ENCODE data around the gene SARDH.
A peak's percentile ranks its signal among the peaks of the same experiment; 100 is the strongest.

SARDH gene

DNA sequence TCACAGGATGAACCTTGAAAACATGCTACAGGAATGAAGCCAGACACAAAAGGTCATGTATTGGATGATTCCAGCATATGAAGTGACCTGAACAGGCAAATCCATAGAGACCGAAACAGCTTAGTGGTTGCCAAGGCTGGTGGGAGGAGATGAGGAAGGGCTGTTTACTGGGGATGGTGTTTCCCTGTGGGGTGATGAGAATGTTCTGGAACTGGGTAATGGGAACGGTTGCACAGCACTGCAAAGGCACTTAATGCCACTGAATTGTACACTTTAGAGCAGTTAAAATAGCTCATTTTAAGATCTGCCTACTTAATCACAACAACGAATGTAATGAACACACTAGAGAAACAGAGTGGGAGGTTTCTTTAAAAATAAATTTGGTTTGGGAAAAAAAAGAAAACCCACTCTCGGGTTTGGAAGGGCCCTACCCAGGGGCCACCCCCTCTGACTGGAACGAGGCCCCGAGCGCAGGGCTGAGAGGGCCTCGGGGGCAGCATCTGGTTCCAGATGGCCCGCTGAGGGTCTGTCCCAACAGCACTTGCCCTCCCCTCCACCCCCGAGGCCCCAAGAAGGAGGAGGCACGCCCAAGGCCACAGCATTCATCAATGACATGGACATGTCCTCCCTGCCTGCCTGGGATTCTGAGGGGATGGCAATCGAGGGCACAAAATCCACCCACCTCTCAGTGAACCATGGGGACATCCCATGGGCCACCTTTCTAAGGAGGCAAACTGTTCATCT lies 31.7 kb downstream of the SARDH start:
- H3K9ac ChIP-seq (ENCODE audit: low read length) = no peak overlapping the region
- no peaks in the 10 kb centered on the region for H3K9me3 ChIP-seq (ENCODE audit: control insufficient read depth, low read length)
- H3K4me1 ChIP-seq (ENCODE audit: control insufficient read depth, insufficient read depth, low read length) = no peaks in the 10 kb centered on the region
- H3K27me3 ChIP-seq (ENCODE audit: control insufficient read depth, insufficient read depth, low read length) = no peaks in the 10 kb centered on the region
- no peaks in the 10 kb centered on the region for H3K36me3 ChIP-seq (ENCODE audit: control insufficient read depth, insufficient read depth, low read length)
- no peak overlapping the region for H3K4me3 ChIP-seq (ENCODE audit: low read length)

DNA sequence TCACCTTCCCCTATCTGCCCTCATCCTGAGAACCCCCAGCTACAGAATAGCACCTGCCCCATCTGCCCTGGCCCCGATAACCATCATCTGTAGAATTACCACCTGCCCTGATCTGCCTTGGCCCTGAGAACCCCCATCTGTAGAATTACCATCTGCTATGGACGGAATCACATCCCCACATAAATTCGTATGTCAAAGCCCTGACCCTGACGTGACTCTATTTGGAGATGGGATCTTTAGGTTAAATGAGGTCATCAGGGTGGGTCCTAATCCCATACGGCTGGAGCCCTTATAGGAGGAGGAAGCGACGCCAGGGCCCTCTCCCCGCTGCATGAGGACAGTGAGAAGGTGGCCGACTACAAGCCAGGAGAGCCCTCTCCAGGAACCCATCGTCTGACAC lies 32.6 kb downstream of the SARDH start:
- Histone ChIP-seq H3K4me1 (ENCODE audit: control insufficient read depth, insufficient read depth, low read length) (no peaks in the 10 kb centered on the region), H3K4me3 (ENCODE audit: low read length) (no peak overlapping the region), H3K36me3 (ENCODE audit: control insufficient read depth, insufficient read depth, low read length) (no peaks in the 10 kb centered on the region), H3K27me3 (ENCODE audit: control insufficient read depth, insufficient read depth, low read length) (no peaks in the 10 kb centered on the region), H3K9me3 (ENCODE audit: control insufficient read depth, low read length) (no peaks in the 10 kb centered on the region), H3K9ac (ENCODE audit: low read length) (no peak overlapping the region)

DNA sequence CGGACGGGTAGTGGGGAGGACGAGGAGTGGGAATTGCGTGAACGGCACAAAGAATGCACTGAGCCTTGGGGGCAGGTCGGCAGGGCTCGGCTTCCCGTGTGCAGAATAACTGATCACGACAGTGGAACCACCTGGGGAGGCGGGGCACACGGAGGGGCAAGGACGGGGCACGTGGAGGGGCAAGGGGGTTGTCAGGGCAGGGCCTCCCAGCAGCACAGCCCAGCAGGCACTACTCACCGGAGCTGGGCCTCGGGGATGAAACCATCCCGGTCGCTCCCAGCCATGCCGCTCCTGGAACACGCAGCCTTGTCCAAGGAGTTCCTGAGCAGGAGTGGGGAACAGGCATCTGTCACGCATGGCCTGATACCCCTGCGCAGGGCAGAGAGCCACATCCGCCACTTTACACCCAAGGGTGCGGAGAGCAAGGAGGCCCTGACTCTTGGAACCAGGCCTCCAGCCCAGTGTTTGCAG lies 33.4 kb downstream of the SARDH start:
- Histone ChIP-seq H3K9ac (ENCODE audit: low read length) (no peak overlapping the region), H3K36me3 (ENCODE audit: control insufficient read depth, insufficient read depth, low read length) (no peaks in the 10 kb centered on the region), H3K27me3 (ENCODE audit: control insufficient read depth, insufficient read depth, low read length) (no peaks in the 10 kb centered on the region), H3K4me3 (ENCODE audit: low read length) (no peak overlapping the region), H3K4me1 (ENCODE audit: control insufficient read depth, insufficient read depth, low read length) (no peaks in the 10 kb centered on the region), H3K9me3 (ENCODE audit: control insufficient read depth, low read length) (no peaks in the 10 kb centered on the region)

DNA sequence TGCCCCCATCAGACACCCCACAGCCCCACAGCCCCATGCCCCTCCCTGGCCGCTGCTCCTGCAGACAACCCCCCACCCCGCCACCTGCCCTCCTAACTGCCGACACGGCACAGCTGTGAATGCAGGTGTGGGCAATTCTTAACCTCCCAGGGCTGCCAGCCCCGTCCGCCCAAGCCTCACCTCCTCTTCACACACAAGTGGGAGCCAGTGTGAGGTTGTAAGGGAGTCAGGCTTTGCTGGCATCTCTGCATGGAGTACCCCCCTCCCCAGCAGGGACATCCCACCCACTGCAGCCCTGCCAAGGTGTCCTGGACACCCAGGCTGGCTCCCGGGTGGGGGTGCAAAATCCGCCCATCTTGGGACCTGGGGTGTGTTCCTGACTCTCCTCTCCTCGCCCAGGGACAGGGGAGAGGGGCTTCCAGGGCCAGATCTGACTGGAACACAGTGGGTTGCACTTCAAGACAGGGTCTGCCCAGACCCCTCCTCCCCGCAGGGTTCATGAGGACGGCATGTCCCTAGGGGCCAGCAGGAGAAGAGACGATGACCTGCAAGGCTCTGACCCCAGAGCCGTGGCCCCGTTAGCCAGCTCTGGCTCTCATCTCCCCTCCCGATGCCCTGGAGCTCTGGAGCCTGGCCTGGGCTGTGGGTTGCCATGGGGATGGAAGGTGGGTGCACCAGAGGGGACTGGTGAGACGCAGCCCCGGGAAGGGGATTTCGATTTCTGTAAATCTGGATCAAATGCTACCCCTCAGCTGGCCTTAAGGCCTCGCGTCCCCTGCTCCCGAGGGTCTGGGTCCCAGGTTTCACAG lies 34.4 kb downstream of the SARDH start:
- H3K9me3 ChIP-seq (ENCODE audit: control insufficient read depth, low read length) = no peaks in the 10 kb centered on the region
- no peaks in the 10 kb centered on the region for H3K36me3 ChIP-seq (ENCODE audit: control insufficient read depth, insufficient read depth, low read length)
- H3K9ac ChIP-seq (ENCODE audit: low read length) = no peak overlapping the region
- no peaks in the 10 kb centered on the region for H3K4me1 ChIP-seq (ENCODE audit: control insufficient read depth, insufficient read depth, low read length)
- H3K4me3 ChIP-seq (ENCODE audit: low read length) = no peak overlapping the region
- H3K27me3 ChIP-seq (ENCODE audit: control insufficient read depth, insufficient read depth, low read length) = no peaks in the 10 kb centered on the region

DNA sequence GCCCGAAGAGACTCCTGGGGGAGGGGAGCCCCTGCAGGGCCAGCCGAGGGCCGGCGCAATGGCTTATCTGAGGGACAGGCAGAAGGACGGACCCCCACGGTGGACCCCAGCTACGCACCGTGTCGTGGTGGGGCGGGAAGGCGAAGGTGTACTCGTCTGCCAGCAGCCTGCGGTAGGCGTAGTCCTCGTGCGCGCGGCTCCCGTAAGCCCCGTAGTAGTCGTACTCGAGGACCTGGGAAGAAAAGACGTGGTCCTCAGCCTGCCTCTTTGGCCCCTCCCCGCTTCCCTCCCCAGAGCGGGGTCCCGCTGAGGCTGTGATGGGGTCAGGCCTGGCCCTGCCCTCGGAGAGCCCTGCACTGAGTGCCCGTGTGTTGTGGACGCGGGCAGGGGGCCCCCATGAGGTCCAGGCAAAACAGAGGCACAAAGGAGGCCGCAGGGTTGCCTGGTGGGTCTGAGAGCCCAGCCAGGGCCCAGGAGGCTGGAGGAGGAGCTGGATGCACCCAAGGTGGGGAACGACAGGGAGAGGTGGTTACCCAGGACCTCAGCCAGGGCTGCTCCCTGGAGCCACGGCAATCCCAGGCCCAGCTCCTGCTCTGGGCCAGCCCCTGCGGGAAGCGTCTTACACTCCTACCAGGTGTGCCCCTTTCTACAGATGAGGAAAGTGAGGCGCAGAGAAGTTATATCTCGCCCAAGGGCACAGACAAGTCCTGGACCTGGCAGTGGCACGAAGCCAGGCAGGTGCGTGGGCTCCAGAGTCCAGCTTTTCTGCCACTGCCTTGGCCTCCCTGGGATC lies 35.2 kb downstream of the SARDH start:
- H3K27me3 ChIP-seq (ENCODE audit: control insufficient read depth, insufficient read depth, low read length) = no peaks in the 10 kb centered on the region
- peak overlapping the region; percentile 15 for H3K9ac ChIP-seq (ENCODE audit: low read length)
- H3K36me3 ChIP-seq (ENCODE audit: control insufficient read depth, insufficient read depth, low read length) = no peaks in the 10 kb centered on the region
- H3K4me1 ChIP-seq (ENCODE audit: control insufficient read depth, insufficient read depth, low read length) = no peaks in the 10 kb centered on the region
- no peak overlapping the region for H3K4me3 ChIP-seq (ENCODE audit: low read length)
- H3K9me3 ChIP-seq (ENCODE audit: control insufficient read depth, low read length) = no peaks in the 10 kb centered on the region

DNA sequence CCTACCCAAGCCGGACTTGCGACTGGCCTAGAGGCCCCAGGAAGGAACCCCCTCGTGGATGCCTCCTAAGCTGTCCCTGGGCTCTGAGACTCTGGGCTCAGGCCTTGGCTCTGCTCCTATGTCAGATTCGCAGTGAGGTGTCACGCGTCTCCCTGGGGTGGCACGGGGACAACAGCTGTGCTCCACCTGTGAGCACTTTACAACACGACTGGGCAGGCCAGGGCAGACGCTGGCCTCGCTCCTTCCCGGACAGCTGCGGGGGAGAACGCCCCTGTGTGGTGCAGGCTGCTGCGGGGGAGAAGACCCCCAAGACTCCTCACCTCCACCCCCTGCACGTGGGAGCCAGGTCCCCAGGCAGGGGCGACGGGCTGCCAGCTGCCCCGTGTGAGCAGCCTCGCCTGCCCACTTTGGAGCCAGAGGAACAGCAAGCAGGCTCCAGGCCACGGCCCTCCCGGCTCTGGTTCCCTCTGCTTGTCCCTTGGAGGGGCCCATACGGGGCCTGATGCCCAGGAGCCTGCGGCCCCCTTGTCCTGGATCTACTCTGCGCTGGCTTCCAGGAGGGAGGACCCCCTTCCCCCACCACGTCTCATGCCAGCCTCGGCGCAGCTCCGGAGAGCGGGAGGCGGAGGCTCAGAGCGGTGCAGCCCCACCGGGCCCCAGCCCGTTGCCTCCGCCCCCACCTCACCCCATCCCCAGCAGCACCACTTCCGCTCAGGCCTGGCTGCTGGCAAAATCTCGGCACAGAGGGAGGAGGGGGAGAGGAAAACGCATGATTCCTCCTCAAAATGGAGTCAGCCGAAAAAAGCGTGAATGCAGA lies 36.0 kb downstream of the SARDH start:
- no peaks in the 10 kb centered on the region for H3K9me3 ChIP-seq (ENCODE audit: control insufficient read depth, low read length)
- peak overlapping the region; percentile 15 for H3K9ac ChIP-seq (ENCODE audit: low read length)
- no peaks in the 10 kb centered on the region for H3K27me3 ChIP-seq (ENCODE audit: control insufficient read depth, insufficient read depth, low read length)
- no peaks in the 10 kb centered on the region for H3K36me3 ChIP-seq (ENCODE audit: control insufficient read depth, insufficient read depth, low read length)
- H3K4me3 ChIP-seq (ENCODE audit: low read length) = no peak overlapping the region
- H3K4me1 ChIP-seq (ENCODE audit: control insufficient read depth, insufficient read depth, low read length) = no peaks in the 10 kb centered on the region

DNA sequence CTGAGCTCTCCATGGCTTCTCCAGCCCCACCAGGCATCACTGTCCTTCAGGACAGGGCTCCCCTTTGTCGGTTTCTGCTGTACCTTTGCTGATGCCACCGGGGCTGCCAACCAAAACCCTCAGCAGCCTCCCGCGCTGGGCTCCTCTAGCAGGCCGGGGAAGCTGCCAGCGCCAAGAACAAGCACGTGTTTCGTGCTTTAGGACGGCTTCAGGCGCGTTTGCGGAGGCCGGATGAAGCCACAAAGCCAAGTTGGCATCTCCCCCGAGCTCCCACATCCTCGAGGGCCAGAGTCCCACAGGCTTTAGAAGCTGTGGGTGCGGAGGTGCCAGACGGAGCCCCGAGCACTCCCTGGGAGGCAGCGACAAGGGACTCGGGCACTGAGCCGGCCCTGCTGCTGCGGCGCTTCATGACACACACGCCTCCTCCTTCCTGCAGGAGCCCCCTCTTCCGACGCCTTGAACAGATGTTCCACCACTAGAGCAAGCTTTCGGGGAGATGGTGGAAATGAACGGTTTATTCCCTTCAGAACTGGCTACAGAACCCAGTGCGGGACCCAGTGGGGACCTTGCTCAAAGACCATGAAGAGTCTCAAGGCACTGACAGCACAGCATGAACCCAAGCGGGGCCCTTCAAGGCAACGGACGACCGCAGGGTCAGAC lies 36.7 kb downstream of the SARDH start:
- Histone ChIP-seq H3K36me3 (ENCODE audit: control insufficient read depth, insufficient read depth, low read length) (no peaks in the 10 kb centered on the region), H3K4me3 (ENCODE audit: low read length) (no peak overlapping the region), H3K4me1 (ENCODE audit: control insufficient read depth, insufficient read depth, low read length) (no peaks in the 10 kb centered on the region), H3K9me3 (ENCODE audit: control insufficient read depth, low read length) (no peaks in the 10 kb centered on the region), H3K27me3 (ENCODE audit: control insufficient read depth, insufficient read depth, low read length) (no peaks in the 10 kb centered on the region), H3K9ac (ENCODE audit: low read length) (no peak overlapping the region)

DNA sequence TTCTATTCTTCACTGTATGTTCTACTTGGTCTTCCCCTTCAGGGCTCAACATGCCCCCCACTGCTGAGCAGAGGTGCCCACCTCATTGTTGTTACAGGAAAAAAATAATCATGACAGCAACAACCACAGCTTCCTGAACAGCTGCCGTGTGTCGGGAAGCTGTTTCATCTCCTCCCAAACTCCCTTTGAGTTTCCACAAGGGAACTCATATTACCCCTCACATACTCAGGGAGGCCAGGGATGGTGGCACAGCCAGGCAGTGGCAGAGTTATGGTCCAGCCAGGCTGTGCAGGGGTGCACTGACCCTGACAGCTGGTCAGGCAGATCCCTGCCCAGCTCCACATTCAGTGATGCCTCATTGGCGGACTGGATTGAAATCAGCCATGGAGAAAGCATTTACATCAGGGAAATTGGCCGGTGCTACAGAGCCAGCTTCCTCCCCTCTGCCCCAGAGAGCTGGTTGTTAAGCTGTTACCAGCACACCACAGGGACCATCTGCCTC lies 37.3 kb downstream of the SARDH start:
- H3K4me1 ChIP-seq (ENCODE audit: control insufficient read depth, insufficient read depth, low read length) = no peaks in the 10 kb centered on the region
- H3K27me3 ChIP-seq (ENCODE audit: control insufficient read depth, insufficient read depth, low read length) = no peaks in the 10 kb centered on the region
- no peaks in the 10 kb centered on the region for H3K36me3 ChIP-seq (ENCODE audit: control insufficient read depth, insufficient read depth, low read length)
- no peak overlapping the region for H3K4me3 ChIP-seq (ENCODE audit: low read length)
- no peak overlapping the region for H3K9ac ChIP-seq (ENCODE audit: low read length)
- no peaks in the 10 kb centered on the region for H3K9me3 ChIP-seq (ENCODE audit: control insufficient read depth, low read length)

DNA sequence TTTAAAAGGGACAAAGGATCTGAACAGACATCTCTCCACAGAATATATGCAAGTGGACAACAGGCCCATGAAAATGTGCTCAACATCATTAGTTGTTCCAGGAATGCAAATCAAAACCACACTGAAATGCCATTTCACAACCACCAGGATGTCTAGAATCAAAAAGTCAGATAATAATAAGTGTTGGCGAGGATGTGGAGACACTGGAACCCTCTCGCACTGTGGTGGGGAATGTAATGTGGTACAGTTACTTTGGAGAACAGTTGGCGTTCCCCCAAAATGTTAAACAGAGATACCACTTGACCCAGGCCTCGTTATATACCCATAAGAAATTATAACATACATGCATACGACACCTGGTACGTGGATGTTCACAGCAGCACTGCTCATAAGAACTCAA lies 38.6 kb downstream of the SARDH start:
- no peaks in the 10 kb centered on the region for H3K9me3 ChIP-seq (ENCODE audit: control insufficient read depth, low read length)
- H3K27me3 ChIP-seq (ENCODE audit: control insufficient read depth, insufficient read depth, low read length) = no peaks in the 10 kb centered on the region
- H3K4me3 ChIP-seq (ENCODE audit: low read length) = no peak overlapping the region
- H3K36me3 ChIP-seq (ENCODE audit: control insufficient read depth, insufficient read depth, low read length) = no peaks in the 10 kb centered on the region
- no peaks in the 10 kb centered on the region for H3K4me1 ChIP-seq (ENCODE audit: control insufficient read depth, insufficient read depth, low read length)
- H3K9ac ChIP-seq (ENCODE audit: low read length) = no peak overlapping the region

DNA sequence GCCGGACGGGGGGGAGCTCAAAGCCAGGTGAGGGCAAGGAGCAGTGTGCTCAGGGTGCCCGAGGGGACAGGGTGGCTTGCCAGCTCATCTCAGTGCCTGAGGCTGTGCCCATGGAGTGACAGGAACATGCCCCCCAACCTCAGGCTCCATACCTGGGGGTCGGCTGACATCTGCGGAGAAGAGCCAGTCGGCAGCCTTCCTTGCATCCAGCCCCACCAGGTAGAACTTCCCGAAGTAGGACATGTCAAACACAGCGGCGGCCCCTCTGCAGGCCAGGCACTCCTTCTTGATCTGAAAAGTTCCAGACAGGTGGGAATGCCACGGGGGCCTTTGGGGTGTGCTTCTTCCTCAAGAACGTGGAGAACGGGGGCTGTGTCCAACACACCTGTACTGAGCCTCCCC lies 42.1 kb downstream of the SARDH start:
- H3K9ac ChIP-seq (ENCODE audit: low read length) = no peak overlapping the region
- H3K9me3 ChIP-seq (ENCODE audit: control insufficient read depth, low read length) = no peaks in the 10 kb centered on the region
- no peaks in the 10 kb centered on the region for H3K4me1 ChIP-seq (ENCODE audit: control insufficient read depth, insufficient read depth, low read length)
- H3K4me3 ChIP-seq (ENCODE audit: low read length) = no peak overlapping the region
- no peaks in the 10 kb centered on the region for H3K36me3 ChIP-seq (ENCODE audit: control insufficient read depth, insufficient read depth, low read length)
- no peaks in the 10 kb centered on the region for H3K27me3 ChIP-seq (ENCODE audit: control insufficient read depth, insufficient read depth, low read length)

DNA sequence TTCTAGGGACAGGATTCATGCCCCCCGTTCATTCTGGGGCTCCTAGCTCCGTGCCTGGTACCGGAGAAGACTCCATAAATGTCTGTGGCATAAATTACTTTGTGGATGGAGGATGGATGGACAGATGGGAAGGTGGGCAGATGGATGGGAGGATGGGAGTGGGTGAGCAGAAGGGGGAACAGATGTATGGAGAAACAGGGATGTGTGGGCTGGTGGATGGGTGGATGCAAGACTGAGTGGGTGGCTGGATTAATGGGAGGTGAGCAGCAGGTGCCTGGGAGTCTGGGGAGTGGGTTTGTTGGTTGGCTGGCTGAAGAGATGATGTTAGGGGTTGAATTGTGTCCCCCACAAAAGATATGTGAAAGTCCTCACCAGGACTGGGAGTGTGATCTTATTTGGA lies 43.5 kb downstream of the SARDH start:
- H3K4me1 ChIP-seq (ENCODE audit: control insufficient read depth, insufficient read depth, low read length) = no peaks in the 10 kb centered on the region
- H3K4me3 ChIP-seq (ENCODE audit: low read length) = no peak overlapping the region
- H3K9me3 ChIP-seq (ENCODE audit: control insufficient read depth, low read length) = no peaks in the 10 kb centered on the region
- no peak overlapping the region for H3K9ac ChIP-seq (ENCODE audit: low read length)
- no peaks in the 10 kb centered on the region for H3K27me3 ChIP-seq (ENCODE audit: control insufficient read depth, insufficient read depth, low read length)
- no peaks in the 10 kb centered on the region for H3K36me3 ChIP-seq (ENCODE audit: control insufficient read depth, insufficient read depth, low read length)

Data from mucosa of stomach (tissue), 1 donor.